ENCODE results near the gene CCNG1.
"Not testable (repeated sequence)": the region's sequence is repeated elsewhere in the genome, so short reads cannot be mapped to it uniquely, and the experiment has no call there.

The CCNG1 gene

DNA sequence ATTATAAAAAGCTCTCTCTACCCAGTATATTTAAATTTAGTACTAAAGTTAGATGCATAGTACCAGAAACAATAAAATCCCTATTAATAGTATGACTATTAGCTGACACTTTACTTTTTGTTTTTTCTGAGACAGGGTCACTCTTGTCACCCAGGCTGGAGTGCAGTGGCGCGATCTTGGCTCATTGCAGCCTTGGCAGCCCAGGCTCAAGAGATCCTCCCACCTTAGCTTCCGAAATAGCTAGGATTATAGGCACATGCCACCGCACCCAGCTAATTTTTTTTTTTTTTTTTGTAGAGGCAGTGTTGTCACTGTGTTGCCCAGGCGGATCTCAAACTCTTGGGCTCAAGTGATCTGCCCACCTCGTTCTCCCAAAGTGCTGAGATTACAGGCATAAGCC lies 8.0 kb downstream of the CCNG1 start:
- no peak for DNase-seq

DNA sequence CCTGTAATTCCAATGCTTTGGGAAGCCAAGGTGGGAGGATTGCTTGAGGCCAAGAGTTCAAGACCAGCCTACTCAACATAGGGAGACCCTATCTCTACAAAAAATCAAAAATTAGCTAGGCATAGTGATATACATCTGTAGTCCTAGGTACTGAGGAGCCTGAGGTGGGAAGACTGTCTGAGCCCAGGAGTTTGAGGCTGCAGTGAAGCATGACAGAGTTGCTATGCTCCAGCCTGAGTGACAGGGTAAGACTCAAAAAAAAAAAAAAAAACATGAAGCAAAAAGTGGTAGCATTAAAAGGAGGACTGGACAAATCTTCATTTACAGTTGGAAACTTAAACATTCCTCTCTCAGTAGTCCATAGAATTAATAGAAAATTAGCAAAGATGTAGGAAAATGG lies 9.8 kb downstream of the CCNG1 start:
- DNase-seq: no peak

DNA sequence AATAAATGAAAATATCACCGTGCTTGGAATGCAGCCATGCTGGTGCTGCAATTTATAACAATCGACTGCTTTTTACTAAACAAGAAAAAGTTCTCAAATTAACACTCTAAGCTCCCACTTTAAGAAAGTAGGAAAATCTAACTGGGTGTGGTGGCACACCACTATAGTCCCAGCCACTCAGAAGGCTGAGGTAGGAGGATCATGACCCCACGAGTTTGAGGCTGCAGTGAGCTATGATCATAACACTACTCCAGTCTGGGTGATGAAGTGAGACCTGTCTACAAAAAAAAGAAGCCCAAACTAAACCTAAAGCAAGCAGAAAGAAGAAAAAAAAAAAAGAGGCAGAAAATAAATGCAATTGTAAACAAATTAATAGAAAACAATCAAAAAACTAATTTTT lies 10.5 kb downstream of the CCNG1 start:
- no peak for DNase-seq

DNA sequence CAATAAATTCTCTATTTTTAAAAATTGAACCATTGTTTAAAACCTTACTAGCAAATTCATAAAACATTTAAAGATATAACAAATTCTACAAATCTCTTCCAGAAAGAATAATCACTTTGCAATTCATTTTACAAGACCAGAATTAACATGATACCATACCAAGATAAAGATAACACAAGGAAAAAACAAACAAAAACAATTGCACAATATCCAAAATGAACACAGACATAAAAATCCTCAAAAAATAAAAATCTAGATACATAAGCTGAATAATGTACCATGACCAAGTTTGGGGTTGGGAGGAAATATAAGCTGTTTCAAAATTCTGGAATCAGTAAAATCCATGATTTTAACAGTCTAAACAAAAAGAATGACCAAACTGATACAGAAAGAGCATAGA lies 11.1 kb downstream of the CCNG1 start:
- no peak for DNase-seq

DNA sequence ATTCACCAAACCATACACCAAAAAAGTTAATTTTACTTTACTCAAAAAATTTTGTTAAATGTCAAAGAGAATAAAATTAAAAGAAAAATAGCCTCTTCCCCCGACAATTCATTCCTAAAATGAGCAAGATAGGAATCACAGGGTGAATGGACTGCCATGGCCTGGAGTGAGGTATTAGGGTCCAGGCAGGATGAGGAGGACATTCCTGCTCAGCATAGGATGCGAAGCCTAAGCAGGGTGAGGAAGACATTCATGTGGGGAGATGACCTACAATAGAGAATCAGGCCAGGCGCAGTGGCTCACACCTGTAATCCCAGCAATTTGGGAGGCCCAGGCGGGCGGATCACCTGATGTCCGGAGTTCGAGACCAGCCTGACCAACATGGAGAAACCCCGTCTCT lies 14.1 kb downstream of the CCNG1 start:
- DNase-seq: no peak

DNA sequence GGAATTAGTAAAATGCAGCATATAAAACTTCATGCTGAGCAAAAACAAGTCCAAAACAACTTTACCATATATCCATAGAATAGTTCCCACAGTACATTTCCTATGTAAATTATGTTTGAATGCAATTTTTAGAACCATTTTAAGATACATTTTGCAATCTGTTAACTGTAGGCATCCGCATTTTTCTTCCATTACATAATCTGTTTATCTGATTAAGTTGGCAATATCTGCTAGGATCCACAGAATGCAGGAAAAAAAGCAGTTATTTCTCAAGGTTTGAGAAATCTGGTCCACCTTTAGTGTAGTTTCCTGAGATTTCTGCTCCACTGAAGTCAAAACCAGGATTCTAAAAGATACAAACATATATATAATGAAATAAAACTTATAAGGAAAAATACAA lies 16.3 kb downstream of the CCNG1 start:
- DNase-seq: no peak

DNA sequence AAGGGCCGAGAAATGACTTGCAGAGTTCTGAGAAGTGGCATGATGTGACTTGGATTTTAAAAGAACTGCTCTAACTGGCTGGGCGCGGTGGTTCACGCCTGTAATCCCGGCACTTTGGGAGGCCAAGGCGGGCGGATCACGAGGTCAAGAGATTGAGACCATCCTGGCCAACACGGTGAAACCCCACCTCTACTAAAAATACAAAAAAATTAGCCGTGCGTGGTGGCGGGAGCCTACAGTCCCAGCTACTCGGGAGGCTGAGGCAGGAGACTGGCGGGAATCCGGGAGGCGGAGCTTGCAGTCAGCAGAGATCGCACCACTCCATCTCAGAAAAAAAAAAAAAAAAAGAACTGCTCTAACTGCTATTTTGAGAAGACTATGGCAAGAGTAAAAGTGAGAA lies 18.0 kb downstream of the CCNG1 start:
- DNase-seq: not testable (repeated sequence)

DNA sequence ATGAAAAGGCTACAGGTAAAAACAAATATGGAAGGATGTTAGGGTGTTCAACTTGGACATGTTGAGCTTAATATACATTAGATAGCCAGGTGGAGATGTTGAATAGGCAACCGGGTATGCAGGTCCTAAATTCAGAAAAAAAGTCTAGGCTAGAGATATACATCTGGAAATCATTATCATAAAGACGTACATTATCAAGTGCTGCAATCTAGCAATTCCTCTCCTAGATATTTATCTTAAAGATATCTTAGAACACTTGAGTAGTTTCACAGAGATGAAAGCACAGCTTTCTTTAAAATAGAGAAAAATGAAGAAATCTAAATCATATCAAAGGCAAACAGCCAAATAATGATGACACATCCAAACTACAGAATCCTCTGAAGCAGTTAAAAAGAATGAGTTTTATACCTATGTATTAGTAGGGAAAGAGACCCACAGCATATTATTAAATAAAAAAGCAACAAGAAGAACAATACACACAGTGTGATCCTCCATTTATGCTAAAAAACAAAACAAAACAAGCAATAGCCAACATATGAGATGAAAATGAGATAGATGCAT lies 18.7 kb downstream of the CCNG1 start:
- DNase-seq: no peak

DNA sequence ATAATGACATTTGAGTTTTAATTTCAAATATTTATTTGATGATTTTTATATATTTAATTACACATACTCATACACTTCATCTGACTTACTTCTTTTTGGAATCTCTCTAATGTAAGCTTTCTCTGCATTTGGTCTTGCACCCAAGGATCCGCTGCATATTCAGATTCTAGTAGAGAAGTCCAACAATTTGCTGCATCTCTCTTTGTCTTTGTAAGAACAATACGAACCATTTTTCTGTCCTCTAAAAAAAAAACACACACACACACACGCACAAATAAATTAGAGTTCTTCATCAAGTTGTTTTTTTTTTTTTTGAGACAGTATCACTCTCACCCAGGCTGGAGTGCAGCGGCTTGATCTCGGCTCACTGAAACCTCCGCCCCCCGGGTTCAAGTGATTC lies 19.4 kb downstream of the CCNG1 start:
- DNase-seq: no peak

DNA sequence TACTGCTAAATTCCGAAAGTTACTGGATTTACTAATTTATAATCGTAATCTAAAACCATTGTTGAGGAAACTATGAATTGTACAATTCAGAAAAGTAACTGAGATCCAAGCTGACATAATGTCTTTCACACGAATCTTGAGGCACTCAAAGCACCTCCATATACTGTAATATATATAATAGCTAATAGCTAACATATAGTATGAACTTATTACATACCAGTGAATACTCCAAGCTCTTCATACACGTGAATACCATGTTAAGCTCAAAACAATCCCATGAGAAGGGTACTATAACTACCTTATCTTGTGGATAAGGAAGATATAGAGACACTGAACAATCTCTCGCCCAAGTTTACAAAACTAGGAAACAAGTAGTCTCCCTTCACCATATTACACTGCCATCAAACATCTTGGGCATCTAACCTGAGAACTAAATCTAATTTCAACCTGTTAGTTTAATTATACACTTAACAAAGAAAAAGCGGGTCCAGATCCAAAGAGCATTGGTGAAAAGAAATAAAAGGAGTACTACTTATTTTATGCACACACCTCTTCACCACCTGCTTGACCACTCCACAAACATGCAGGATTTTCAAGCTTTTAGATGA lies 21.5 kb downstream of the CCNG1 start:
- DNase-seq: no peak

DNA sequence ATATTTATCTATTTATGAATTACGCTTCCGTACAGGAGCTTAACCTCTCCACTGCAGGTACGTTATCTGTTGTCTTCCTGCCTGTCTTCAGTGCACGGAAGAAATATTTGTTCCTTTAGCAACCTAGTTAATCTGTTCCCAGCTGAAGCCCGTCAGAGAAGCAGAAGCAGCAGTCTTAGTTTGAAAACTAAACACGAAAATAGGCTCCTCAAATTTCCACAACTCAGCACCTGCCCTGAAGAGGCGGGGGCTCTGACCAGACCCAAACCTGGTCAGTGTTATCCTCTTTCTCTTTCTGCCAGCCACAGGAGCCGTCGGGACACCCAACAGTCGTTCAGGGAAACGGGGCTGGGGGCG lies 22.0 kb downstream of the CCNG1 start:
- DNase-seq: no peak

DNA sequence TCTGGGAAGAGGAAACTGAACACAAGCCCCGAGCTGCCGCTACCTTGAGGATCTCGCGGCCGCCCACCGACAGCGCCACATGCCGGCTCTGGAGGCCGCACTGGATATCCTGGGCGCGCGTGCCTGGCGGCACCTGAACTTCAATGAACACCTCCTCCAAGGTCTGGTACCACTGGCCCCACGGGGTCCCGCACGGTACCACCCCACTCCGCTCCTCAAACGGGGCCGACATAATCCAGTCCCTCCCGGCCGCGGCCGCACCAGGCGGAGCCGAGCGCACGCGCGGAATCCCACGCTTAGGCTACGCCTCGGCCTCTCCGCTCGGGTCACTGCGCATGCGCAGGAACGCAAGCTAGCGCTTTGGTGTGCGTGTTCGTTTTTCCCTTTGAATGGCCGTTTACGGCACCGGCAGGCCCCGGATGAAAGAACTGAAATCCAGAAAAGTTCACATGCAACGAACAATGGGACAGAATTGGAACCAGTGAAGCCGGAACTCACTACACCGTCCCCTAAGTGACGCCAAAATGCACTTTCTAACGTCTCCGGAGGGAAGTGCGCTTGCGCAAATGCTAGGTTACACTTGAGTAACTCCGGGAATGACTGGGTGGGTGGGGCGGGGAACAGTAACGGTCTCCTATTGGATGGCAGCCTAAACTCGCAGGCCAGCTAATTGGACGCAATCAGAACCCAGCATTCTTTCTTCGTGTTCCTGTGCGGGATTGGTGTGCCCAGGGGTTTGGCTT lies 22.6 kb downstream of the CCNG1 start, which contains the start of gene NUDCD2:
Gene NUDCD2 (minus strand): TSS at position 284 of the 743 bp plus-strand sequence. CDS start 52 bp downstream, at position 232.
- DNase-seq: peak; percentile 70

DNA sequence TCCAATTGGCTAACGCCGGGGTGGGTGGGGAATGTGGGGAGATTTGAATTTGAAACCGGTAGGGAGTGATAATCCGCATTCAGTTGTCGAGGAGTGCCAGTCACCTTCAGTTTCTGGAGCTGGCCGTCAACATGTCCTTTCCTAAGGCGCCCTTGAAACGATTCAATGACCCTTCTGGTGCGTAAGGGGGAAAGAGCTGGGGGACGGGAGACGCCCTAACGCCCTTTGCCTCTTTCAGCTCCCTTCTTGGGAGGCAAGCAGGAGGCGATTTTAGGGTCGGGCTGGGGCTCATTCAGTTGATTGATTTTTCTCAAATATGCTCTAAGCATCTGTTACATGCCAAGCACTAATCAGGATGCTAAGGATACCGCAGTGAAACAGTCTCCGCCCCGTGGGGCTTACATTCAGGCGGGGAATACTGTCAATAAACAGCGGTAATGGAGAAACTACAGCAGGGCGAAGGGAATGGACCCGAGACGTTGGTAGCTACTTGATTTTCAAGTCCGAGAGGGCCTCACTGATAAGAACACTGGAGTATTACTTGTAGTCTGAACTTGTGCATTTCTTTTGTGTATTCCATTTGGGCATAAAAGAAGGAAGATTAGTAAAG lies 23.3 kb downstream of the CCNG1 start, which contains the start of gene HMMR:
Gene HMMR (plus strand): TSS at position 71 of the 610 bp plus-strand sequence. CDS start 61 bp downstream, at position 132.
- DNase-seq: no peak

DNA sequence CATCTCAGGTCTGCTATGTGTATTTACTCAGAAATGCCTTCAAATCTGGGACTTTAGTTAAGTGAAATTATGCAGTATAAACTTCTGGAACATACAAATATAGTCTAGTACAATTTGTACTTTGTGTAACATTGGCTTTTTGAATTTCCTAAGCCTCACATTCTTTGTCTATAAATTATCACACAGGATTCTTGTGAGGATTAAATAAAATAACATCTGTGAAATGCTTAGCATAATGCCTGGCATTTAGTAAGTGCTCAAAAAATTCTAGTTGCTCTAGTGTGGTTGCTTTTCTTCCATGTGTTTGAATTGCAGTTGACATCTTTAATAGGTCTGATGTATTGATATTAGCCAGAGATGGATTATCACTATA lies 25.7 kb downstream of the CCNG1 start:
- DNase-seq: no peak

DNA sequence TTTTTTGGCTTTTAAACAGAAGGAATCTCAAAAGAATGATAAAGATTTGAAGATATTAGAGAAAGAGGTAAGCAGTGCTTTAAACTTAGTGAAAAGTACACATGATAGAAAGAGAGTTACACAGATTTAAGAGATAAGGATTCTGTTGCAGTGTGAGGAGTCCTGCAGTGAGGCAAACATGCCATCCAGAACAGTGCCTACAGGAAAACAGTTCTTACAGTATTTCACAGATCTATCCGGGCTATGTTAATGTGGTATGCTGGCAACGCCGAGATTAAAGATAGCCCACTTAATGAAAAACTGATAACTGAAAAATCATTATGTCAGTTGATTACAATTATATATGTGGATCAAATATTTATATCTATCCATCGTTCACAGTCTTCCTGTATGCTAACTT lies 30.3 kb downstream of the CCNG1 start:
- no peak for DNase-seq

DNA sequence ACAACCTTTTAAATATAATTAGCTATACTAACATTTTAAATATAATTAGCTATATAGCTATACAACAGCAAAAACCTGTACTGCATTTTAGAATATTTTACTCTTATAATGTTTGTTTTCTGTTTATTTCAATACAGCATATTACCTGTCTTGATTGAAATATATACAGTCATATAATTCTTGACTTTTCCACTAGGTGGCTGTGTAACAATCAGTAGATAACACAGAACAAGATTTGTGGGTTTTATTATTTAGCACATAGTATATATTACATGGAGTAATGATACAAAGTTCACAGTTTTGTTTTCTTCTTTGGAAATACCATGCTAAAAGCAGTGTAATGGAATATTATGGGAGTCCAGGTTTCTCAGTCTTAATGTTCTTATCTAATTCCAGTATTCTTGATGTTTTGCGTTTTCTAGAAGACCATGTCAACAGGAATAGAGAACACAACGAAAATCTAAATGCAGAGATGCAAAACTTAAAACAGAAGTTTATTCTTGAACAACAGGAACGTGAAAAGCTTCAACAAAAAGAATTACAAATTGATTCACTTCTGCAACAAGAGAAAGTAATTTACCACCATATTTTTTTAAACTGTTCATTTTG lies 36.3 kb downstream of the CCNG1 start:
- DNase-seq: no peak

DNA sequence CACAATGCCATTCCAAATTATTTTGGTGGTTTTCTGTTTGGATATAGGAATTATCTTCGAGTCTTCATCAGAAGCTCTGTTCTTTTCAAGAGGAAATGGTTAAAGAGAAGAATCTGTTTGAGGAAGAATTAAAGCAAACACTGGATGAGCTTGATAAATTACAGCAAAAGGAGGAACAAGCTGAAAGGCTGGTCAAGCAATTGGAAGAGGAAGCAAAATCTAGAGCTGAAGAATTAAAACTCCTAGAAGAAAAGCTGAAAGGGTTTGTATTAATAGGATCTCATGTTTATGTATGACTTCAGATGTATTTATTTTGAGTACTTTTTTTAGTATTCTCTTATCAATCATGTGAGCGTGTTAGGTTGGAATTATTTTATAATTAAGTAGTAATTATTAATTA lies 38.0 kb downstream of the CCNG1 start:
- DNase-seq: no peak

DNA sequence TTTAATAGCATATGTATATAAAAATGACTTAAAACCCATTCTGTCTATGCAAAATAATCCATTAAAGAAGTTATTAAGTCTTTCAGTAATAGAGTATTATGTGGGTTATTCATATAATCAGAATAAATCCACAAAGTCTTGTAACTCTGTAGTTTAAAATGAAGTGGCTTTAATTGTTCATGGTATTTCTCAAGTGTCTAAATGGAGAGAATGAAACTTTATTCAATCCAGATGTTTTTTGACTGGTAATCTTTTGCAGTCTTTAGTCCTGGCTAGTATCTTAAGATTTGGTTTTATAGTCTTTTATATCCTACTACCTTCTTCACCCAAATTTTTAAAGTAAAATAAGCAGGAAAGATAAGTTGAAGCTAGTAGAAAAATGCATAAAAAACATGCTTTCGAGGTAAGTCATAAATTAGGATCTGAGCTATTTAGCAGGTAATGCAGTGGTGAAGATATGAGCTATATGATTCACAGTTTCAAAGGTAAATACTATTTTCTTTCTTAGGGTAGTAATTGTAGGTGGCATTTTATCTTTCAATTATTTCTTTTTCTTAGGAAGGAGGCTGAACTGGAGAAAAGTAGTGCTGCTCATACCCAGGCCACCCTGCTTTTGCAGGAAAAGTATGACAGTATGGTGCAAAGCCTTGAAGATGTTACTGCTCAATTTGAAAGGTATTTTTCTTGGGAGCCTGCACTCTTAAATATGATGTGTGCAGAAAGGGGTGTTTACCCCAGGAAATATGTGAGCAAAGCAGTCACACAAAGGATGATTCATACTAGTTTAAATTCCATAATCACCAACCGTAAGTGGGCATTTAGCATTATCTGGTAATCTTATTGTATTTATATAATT lies 41.0 kb downstream of the CCNG1 start:
- DNase-seq: no peak

DNA sequence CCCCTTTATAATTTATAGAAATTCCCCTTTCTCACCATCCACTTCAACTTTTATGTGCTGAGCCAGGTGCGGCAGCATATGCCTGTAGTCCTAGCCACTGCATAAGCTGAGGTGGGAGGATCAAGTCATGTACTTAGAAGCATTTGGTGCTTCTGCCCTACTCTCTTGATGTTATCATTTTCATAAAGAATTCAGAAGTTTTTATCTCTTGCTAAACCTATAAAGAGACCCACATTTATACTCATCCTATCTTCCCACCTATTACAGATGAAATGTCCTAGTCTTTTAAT lies 41.5 kb downstream of the CCNG1 start:
- DNase-seq: no peak

DNA sequence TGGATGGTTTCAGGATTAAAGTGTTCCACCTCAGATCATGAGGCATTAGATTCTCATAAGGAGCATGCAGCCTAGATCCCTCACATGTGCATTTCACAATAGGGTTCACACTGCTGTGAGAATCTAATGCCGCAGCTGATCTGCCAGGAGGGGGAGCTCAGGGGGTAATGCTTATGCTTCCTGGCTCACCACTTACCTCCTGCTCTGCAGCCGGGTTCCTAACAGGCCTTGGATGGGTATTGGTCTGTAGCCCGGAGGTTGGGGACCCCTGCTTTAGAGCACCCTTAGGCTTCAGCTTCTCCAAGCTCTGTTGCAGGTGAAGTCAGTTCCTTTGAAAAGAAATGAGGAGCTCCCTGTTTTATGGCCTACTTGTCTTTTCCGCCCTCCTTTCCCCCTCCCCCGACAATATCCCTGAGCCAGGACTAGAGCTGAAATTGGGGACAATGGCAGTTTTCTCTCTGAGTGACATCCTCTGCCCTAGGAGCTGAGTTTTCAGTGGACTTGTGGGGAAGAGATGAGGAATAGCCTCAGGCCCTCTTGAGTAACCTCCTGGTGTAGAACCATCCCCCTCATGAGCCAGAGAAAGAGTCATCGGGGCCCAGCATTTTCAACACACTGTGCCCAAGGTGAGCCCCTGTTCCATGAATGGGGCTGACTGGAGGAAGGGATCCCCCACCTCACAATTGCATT lies 51.8 kb downstream of the CCNG1 start:
- DNase-seq: no peak

DNA sequence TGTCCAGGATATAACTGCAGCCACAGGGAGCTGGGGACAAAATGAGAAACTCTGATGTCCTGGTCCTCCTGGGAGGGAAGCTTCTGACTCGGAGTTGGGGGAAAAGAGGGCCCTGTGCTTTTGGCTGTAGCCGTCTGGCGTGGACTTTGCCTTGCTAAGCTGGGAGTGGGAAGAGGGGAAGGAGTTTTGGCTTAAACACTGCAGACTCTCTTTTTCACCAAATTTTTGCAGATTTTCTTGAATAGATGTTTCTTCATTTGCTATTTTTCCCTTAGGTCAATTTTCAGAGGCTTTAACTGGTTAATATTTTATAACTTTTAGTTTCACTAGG lies 52.3 kb downstream of the CCNG1 start:
- no peak for DNase-seq
